LNCaP clone FGC (cell line): ENCODE data around the gene PRCC.

ENCODE experiments used
- DNase-seq: peaks from one replicate; pipeline ENCODE4 v3.0.0-alpha.2; 2011; ENCODE audit warnings: low read depth
- H3K4me3 ChIP-seq: 2 replicates; pipeline ENCODE4 v1.5.1; 2011; ENCODE audit warnings: mild to moderate bottlenecking, low read depth, low read length, control low read depth
- TF ChIP-seq, protein P1 (sequence below): IDR thresholded peaks from 2 replicates; pipeline ENCODE4 v1.5.1; 2012; ENCODE audit warnings: mild to moderate bottlenecking; ENCODE audit not compliant: control insufficient read depth, insufficient read depth; ENCODE audit errors: extremely low read depth

Gene PRCC

DNA sequence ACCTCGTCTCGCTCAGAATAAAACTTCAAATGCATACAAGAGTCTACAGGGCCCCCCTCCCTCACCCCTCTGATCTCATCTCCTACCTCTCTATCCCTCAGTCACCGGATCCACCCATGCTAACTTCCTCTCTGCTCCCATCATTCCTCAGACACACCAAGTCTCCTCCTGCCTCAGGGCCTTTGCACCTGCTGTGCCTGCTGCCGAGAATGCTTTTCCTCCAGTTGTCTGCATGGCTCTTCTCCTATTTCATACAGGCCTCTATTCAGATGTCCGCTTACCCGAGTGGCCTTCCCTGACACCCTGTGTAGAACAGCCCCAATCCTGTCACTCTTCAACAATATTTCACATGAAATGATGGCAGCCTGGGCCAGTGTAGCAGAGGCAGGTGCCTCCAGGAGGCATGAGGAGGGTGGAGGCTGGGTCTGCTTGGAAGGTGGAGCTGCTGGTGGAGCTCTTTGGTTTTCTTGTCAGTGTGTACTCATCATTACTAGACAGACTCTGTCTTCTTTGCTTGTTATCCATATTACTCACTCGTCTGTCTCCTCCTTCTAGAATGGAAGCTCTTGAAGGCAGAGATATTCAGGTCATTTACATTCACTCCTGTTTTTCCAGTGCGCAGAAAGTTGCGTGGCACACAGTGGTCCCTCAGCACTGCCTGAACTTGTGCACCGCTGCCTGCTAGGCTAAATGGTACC, 45.1 kb downstream of the PRCC start:
- no peak for DNase-seq
- H3K4me3 ChIP-seq, result no peak overlapping the region
- TF ChIP-seq, protein P1, sequence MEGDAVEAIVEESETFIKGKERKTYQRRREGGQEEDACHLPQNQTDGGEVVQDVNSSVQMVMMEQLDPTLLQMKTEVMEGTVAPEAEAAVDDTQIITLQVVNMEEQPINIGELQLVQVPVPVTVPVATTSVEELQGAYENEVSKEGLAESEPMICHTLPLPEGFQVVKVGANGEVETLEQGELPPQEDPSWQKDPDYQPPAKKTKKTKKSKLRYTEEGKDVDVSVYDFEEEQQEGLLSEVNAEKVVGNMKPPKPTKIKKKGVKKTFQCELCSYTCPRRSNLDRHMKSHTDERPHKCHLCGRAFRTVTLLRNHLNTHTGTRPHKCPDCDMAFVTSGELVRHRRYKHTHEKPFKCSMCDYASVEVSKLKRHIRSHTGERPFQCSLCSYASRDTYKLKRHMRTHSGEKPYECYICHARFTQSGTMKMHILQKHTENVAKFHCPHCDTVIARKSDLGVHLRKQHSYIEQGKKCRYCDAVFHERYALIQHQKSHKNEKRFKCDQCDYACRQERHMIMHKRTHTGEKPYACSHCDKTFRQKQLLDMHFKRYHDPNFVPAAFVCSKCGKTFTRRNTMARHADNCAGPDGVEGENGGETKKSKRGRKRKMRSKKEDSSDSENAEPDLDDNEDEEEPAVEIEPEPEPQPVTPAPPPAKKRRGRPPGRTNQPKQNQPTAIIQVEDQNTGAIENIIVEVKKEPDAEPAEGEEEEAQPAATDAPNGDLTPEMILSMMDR, result no peak

DNA sequence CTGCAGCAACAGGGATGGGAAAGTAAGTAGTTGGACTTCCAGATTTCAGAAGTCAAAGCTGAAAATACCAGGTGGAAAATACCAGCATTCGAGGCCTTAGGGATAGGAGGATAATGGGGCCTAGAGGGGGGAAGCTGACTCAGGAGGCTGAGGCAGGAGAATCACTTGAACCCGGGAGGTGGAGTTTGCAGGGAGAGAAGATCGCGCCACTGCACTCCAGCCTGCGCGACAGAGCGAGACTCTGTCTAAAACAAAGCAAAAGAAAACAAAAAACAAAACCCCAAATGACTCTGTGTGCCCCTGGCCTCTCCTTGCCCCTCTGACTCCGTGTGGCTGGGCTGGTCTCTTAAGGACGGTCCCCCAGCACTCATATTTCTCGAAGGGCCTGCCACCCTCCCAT, 46.0 kb downstream of the PRCC start:
- H3K4me3 ChIP-seq, result 0 out of 2 replicates have a peak overlapping the region, but pooled peaks have one; percentile 18
- TF ChIP-seq, protein P1, result no peak
- no peak for DNase-seq

DNA sequence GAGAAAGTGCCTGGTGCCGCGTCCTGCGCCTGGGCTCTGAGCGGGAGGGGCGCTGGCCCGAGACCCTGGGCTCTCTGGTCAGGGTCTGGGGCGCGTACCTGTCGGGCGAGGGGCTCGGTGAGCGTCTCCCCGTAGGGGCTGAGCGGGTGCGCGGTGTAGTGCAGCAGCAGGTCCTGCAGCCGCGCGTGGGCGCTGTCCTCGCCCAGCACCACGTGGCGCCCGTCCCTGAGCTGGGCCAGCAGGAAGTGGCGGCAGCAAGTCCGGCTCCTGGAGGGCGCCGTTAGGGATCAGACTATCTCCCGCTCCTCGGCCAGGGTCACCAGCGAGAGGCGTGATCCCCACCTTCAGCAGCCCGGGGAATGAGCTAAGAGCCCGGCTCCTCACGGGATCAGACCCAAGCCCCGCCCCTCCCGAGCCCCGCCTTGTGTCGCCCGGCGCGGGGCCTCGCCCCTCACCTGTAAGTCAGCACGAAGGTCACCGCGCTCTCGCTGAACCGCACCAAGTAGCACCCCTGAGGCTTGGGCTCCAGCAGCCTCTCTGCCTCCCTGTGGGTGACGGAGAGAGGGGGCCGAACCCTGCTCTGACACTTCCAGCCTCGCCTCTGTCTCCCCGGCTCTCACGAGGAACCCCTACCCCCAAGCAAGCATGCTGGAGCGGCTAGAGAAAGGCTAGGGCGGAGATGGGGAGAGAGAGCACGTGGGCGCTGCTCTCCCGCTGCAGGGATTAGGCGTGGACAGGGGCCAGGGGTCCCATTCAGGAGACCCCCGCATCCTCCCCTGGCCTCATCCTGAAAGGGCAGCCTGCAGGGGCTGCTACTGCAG, 46.6 kb downstream of the PRCC start:
- DNase-seq, result no peak
- H3K4me3 ChIP-seq, result peak overlapping the region; percentile 18; the same call in 1 of the 2 replicates

DNA sequence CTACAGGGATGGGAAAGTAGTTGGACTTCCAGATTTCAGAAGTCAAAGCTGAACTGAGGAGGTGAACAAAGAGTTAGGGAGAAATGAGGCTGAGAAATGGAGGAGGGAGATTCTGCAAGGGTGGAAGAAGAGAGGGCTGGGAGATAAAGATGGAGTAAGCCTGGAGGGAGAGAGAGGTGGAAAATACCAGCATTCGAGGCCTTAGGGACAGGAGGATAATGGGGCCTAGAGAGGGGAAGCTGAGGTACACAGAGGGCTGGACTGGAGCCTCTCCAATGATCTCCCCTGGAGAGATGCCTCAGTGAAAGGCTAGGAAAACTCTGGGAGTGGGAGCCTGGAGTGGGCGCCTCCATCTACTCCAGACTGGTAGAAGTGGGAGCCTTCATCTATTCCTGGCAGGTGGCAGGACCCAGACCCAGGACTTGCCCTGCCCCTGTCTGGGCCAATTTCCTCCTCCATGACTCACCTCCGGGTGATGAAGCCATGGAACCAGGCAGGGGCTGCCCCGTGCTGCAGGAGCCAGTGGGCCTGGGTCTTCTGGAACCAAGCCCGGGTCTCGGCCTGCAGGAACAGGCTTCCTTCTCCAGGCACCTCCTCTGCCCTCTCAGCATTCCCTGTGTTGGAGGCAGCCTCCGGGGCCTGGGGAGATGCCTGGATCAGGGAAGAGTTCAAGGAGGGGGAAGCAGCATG, 47.4 kb downstream of the PRCC start:
- no peak overlapping the region for H3K4me3 ChIP-seq
- TF ChIP-seq, protein P1, result no peak
- DNase-seq, result no peak

More for the DNA sequence above, 46.6 kb downstream of the PRCC start:
- TF ChIP-seq, protein P1, result peak; percentile 53

DNA sequence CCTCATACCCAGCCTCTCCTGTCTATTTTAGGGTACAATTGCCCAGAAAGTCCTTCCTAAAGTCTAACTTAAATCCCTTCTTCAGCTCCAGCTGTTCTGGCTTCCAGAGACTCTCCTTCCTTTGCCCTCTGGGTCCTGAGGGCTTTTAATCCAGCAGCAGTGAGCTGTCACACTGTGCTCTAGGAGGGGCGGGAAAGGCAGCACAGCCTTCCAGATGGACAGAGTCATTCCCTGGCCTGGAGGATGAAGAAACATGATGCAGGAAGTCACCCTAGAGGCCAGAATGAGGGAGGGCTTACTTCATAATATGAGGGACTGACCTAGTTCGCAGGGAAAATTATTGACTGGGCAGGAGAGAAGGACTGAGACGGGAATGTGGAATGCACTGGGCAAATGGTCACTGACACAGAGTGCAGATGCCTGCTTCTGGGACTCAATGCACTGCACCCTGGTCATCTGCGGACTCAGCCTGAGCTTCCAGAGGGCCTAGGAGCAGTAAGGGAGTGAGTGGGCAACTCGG, 48.0 kb downstream of the PRCC start:
- DNase-seq, result no peak
- no peak overlapping the region for H3K4me3 ChIP-seq
- TF ChIP-seq, protein P1, result no peak

DNA sequence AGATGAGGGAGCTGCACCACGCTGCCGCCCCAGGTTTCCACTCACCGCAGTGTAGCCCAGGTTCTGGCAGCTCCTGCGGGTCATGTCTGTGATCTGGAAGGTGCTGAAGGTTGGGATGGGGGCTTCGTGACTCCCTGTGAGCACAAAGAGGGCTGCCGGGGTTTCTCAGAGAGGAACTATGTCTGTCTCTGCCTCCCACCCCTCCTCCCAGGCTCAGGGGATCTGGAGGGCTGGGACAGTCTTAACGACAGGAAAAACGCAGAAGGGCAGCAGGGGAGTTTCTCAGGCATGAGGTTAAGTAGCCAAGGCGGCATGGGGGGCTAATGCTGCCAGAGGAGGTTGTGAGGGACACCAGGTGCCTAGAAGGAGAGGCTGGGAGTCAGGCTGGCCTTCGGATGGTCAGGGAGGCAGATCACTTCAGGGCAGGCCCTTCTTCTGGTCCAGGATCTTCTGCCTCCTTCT, 48.7 kb downstream of the PRCC start:
- TF ChIP-seq, protein P1, result no peak
- H3K4me3 ChIP-seq, result no peak overlapping the region
- DNase-seq, result no peak
